22Rv1 (cell line): ENCODE data around the gene SDC4.

ENCODE experiments used
- H3K27ac ChIP-seq: fragments of 450-650 bp; 2 replicates; pipeline ENCODE4 v1.5.1; 2017
- ZFX ChIP-seq: fragments of 450-650 bp; IDR thresholded peaks from 2 replicates; pipeline ENCODE4 v1.6.1; 2017; ENCODE audit warnings: antibody characterized with exemption, borderline replicate concordance
- TF ChIP-seq, protein P1 (sequence below): fragments of 450-650 bp; IDR thresholded peaks from 2 replicates; pipeline ENCODE4 v1.5.1; 2017; ENCODE audit warnings: mild to moderate bottlenecking

The SDC4 gene

DNA sequence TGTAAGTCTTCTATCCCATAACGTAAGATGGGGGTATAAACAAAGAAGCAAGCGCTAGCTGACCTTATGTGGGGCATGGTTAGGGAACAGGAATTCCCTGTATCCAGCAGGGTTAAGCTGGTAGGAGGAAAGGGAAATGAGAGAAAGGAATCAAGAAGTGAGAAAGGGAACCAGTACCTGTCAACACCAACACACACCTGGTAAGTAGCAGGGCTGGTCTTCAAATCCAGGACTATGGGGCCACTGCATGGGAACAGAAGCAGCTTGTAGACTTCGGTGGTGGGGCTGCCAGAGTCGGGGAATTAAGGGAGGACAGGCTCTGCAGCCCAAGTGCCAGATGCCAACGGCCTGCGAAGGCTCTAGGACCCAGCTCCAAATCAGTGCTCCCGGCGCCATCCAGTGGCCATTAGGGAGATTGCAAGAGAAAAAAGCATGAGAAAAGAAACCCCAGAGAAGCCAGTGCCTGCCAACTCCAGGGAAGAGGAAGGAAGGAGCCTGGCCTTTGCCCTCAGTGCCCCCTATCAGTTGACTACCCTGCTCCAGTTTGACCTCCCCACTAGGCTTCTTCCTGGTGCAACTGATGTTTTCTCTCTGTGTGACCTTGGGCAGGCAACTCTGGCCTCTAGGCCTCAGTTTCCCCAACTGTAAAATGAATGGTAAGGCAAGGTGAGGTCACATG, 57.4 kb downstream of the SDC4 start:
- no peak for TF ChIP-seq ZFX
- TF ChIP-seq, protein P1, sequence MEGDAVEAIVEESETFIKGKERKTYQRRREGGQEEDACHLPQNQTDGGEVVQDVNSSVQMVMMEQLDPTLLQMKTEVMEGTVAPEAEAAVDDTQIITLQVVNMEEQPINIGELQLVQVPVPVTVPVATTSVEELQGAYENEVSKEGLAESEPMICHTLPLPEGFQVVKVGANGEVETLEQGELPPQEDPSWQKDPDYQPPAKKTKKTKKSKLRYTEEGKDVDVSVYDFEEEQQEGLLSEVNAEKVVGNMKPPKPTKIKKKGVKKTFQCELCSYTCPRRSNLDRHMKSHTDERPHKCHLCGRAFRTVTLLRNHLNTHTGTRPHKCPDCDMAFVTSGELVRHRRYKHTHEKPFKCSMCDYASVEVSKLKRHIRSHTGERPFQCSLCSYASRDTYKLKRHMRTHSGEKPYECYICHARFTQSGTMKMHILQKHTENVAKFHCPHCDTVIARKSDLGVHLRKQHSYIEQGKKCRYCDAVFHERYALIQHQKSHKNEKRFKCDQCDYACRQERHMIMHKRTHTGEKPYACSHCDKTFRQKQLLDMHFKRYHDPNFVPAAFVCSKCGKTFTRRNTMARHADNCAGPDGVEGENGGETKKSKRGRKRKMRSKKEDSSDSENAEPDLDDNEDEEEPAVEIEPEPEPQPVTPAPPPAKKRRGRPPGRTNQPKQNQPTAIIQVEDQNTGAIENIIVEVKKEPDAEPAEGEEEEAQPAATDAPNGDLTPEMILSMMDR: peak; percentile 90
- H3K27ac ChIP-seq: no peak overlapping the region

DNA sequence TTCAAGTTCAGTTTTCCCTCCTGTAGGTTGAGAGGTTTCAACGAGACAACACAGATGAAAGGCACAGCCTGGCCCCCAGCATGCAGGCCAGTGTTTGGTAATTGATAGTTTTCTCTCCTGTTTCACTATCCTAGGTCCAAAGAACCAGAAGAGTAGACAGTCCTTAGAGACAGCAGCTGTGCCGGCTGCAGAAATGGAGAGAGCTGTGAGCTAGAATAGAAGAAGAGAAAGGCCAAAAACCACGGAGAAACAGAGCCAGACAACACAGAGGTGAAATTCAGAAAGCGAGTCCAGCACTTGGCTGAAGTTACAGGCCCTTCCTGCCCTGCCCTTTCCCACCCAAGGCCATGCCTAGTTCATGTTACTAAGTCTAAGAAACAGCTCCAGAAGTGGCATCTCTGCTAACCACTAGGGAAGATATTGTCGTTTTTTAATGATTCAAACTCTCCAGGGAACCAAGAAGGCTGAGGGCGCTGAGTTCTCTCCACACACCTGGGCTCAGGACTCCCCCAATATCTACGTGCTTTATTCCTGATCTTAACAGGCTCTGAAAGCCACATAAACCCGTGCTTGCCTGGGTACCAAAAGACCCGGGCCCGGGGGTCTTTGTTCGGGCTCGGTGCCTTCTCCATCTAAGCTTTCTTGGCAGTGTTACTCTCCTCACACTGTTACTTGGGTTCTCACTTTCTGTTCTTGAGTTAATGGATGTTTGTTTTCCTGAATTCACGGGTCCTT, 58.1 kb downstream of the SDC4 start:
- no peak overlapping the region for H3K27ac ChIP-seq
- no peak for TF ChIP-seq ZFX
- TF ChIP-seq, protein P1: no peak

DNA sequence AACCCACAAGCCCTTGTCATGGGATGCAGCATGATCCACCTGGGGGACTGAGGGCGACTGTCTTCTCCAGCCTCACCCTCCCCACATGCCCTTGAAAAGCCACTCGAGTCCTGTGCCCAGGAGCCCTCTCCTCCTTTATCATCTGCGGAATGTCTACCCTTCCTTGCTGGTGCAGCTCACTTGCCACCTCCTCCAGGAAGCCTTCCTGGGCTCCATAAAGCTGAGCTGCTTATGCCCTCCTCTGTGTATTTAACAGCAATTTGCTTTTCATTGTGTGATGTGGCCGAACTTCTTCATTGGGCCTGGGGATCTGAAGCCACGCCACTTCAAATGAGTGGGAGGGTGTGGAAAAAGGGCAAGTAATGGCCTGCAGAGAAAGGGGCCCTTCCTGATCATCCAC, 59.4 kb downstream of the SDC4 start:
- TF ChIP-seq, protein P1: no peak
- no peak for TF ChIP-seq ZFX

GRCh38 chr20:45288376-45288775, 59.8 kb downstream of the SDC4 start:
- H3K27ac ChIP-seq: no peak overlapping the region
- TF ChIP-seq, protein P1: no peak
- no peak for TF ChIP-seq ZFX

More for the DNA sequence above, 59.4 kb downstream of the SDC4 start:
- H3K27ac ChIP-seq: no peak overlapping the region

- no peak for TF ChIP-seq ZFX
- TF ChIP-seq, protein P1: no peak
Observed at GRCh38 chr20:45283551-45284057, 64.6 kb downstream of the SDC4 start.

DNA sequence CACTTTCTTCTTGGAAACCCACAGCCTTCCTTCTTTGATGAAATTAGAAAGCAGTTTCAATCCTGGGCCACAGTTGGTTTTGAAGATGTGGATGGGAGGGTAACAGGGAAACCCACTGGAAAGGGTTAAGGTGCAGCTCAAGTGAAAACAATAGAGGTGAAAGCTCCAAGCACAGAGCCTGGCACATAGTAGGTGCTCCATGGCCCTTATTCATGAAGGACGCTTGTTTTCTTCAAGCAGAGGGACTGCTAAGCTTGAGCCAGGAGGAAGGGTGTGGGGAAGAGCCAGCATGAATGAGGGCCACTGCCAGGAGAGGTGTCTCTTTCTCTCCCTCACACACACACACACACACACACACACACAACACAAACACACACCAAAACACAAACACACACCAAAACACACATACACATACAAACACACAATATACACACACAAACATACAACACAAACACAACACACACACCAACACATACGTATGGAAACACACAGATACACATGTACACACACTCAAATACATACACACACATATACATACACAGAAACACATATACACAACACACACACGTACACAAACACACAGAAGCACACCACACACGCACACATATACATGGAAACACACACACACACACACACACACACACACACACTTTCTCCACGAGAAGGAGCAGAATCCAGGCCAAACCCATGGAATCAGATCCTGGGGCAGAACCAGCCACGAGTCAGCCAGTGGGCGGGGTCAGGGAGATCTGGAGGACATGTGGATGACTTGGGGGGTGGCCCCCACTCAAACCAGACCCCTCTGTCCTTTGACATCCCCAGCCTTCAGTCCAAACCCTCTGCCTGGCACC, 65.3 kb downstream of the SDC4 start:
- H3K27ac ChIP-seq: no peak overlapping the region
- TF ChIP-seq, protein P1: no peak
- no peak for TF ChIP-seq ZFX

More at GRCh38 chr20:45283551-45284057, 64.6 kb downstream of the SDC4 start:
- H3K27ac ChIP-seq: no peak overlapping the region

DNA sequence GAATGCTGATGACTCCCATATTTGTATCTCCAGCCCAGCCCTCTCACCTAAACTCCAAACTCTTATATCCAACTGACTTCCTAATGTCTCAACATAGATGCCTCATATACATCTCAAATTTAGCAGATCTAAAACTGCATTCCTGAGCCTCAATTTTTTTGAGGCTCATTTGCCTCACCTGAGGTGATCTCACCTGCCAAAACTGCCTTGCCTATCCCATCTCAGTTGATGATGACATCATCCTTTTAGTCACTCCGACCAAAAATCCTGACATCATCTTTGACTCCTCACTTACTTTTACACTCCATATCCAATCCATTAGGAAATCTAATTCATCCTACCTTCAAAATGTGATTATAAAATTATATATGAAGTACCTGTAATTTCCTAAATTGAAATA, 68.2 kb downstream of the SDC4 start:
- no peak for TF ChIP-seq ZFX
- TF ChIP-seq, protein P1: no peak

More for the DNA sequence above, 68.2 kb downstream of the SDC4 start:
- no peak overlapping the region for H3K27ac ChIP-seq
